Endometrium (tissue), 2 donors: Measurements from ENCODE around the gene SLC12A4.

Experiments
- FAIRE-seq: peaks from 2 replicates; lab custom pipeline; 2012; peaks lifted over from hg19 to GRCh38; lab: Jason Lieb, UNC
- donor health status: control.
- donor health status: control.

SLC12A4 gene

GRCh38 chr16:67963292-67963661 is 5.2 kb downstream of the SLC12A4 start:
- FAIRE-seq: no peak

- FAIRE-seq: no peak
These were observed 6.3 kb downstream of the SLC12A4 start for GRCh38 chr16:67962135-67962534.

- FAIRE-seq: no peak
These were observed 6.9 kb downstream of the SLC12A4 start for GRCh38 chr16:67961551-67961957.

- no peak for FAIRE-seq
These were observed 8.7 kb downstream of the SLC12A4 start for GRCh38 chr16:67959536-67960329.

GRCh38 chr16:67957622-67958021 is 10.8 kb downstream of the SLC12A4 start:
- FAIRE-seq: no peak

DNA sequence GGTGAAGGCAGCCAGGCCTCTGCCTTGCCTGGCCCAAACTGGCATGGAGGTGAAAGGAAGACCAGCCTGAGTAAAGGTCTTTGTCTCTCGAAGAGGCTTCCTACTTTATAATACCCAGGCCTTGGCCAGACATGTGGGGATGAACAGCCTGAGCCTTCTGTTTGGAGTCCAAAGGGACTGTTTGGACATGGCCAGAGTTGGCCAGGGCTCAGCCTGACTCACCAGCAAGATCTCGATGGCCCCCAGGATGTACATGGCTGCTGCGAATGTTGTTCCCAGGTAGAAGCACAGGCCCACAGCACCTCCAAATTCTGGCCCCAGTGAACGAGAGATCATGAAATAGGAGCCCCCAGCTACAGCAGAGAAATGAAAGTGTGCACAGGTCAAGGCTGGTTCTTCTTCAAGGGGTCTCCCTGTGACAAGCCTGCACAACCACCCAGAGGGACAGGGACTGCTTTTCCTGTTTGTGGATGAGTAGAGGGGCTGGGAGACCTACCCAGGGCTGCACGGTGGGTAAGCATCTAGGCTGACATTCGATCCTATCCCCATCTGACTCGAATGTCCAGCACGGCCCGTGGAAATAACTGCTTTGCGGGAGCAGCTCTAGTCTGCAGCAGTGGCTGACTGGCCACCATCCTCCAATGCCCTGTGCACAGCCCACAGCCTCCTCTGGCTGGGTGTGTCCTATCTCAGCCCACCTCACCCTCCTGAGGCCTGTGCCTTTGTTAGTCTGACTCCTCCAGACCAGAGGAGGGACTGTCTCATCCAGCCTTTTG is 13.8 kb downstream of the SLC12A4 start:
- no peak for FAIRE-seq

- no peak for FAIRE-seq
These were observed 14.6 kb downstream of the SLC12A4 start for GRCh38 chr16:67953641-67954375.

GRCh38 chr16:67951485-67951884 is 17.0 kb downstream of the SLC12A4 start:
- no peak for FAIRE-seq

DNA sequence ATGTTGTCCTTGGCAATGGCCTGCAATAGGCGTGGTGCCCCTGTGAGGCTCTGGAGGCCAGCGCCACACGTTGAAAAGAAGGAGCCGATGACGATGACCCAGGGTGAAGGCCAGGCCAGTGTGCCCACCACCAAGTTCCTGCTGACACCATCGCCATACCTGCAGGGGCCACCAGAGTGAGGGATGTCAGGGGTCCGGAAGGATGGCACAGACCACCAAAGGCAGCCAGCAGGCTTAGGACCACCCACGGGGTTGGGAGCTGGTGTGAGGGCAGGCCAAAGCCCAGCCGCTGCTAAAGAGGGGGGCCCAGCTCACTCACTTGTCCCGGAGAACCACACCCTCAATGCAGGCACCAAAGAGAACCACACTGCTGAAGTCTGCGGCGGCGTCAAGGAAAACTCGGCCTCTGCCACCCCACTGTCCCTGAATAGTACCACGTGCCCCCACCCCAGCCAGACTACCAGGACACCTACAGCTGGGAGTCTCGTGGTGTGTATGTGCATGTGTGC is 18.0 kb downstream of the SLC12A4 start:
- no peak for FAIRE-seq

DNA sequence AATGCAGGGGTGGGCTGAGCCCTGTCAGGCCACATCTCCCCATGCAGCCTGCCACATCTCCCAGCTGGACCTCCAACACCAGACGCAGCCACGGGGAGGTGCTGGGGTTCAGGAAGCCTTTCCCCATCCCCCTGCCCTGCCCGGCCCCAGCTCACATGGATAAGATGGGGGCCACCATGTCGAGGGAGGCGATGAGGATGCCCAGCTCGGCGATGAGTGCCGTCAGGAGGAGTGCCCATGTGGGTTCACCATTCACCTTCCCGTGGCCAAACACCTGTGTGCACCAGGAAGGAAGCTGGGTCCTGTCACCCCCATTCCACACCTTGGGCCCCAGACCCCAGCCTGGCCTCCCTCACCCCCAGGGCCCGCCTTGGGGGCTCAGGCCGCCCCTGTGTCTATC is 18.8 kb downstream of the SLC12A4 start:
- no peak for FAIRE-seq

GRCh38 chr16:67948015-67948414 is 20.4 kb downstream of the SLC12A4 start:
- FAIRE-seq: no peak

DNA sequence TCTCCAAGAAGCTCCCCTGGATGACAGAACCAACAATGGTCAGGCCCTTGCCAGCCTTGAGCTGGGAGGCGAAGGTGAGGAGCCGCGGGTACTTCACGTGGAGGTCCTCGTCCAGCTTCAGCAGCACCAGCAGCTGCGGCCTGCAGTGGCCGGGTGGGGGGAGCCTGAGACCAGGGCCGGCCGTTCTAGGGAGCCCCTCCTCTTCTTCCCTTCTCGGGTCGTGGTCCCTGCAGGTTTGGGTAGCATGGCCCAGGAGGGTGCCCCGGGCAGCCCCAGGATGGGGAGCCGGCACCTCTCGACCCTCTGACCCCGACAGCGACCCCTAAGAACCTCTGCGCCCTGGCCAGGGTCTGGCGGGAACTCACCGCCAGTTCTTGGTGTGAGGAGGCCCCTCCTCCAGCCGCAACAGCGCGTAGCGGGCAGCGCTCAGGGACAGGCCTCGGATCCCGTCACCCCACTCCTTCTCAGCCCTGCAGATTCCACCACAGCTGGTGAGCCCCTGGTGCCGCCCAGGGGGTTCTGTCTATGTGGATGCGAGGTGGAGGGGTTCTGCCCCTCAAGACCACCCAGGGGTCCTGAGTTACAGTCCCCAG is 21.4 kb downstream of the SLC12A4 start:
- FAIRE-seq: no peak

DNA sequence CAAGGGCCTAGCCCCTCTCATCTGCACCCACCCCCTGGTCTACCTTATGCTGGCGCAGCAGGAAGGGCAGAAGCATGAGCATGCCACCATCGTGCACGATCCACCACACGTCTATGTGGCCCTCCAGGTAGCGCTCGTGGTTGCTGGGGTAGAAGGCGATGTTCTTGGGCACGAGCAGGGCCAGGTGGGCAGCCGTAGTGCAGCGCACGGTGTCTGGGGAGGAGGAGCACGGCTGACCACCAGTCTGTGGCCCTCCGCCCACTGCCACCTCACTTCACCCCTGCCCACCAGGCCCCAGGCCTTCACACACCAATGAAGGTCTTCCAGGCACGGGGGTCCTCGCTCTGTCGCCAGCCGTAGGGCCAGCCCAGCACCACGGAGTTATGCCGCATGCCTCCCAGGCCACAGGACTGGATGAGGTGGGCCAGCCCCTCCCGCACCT is 22.3 kb downstream of the SLC12A4 start:
- no peak for FAIRE-seq

- no peak for FAIRE-seq
These were observed 23.0 kb downstream of the SLC12A4 start for GRCh38 chr16:67945392-67945933.

- no peak for FAIRE-seq
These were observed 23.6 kb downstream of the SLC12A4 start for GRCh38 chr16:67944690-67945391.

- no peak for FAIRE-seq
These were observed 24.6 kb downstream of the SLC12A4 start, which contains the start of gene LCAT for GRCh38 chr16:67943619-67944504. Gene LCAT (minus strand): TSS chr16:67944120. CDS start chr16:67944101, 19 bp downstream.

GRCh38 chr16:67943256-67943618 is 25.2 kb downstream of the SLC12A4 start:
- no peak for FAIRE-seq

- FAIRE-seq: no peak
These were observed 25.8 kb downstream of the SLC12A4 start for GRCh38 chr16:67942510-67943255.

DNA sequence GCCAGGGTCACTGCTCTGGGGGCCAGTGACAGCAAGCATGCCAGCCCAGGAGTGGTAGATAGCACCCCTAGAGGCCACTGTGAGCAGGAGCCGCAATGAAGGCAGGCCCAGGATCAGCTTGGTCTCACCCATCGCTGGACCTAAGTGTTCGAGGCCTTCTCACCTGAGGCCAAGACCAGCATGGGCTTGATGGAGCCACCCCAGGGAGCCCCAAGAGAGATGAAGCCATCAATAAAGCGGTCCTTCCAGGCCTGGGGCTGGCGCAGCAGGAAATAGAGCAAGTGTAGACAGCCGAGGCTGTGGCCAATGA is 26.3 kb downstream of the SLC12A4 start:
- no peak for FAIRE-seq
